Hepatocyte (in vitro differentiated cells): ENCODE data around the gene SHC4.
"Not testable (repeated sequence)": the region's sequence is repeated elsewhere in the genome, so short reads cannot be mapped to it uniquely, and the experiment has no call there.

Source experiments
- CTCF ChIP-seq: fragments of 200-600 bp; sonication (generic); IDR thresholded peaks from 2 replicates; pipeline ENCODE4 v1.5.1; 2016; ENCODE audit warnings: antibody characterized with exemption, mild to moderate bottlenecking; ENCODE audit not compliant: poor library complexity
- EZH2 ChIP-seq: fragments of 200-600 bp; sonication (generic); IDR thresholded peaks from 2 replicates; pipeline ENCODE4 v1.6.1; 2016; ENCODE audit warnings: antibody characterized with exemption, mild to moderate bottlenecking, borderline replicate concordance

GRCh38 chr15:48910554-48910953 lies 53.2 kb downstream of the SHC4 start:
- not testable (repeated sequence) for TF ChIP-seq EZH2, CTCF
